Psoas muscle (tissue), 8 donors: ENCODE measurements around the gene ATP1A3. TPM values are rescaled to one million over a fixed set of nuclear protein-coding genes. Genes with fewer than 3 reads are reported as not detected.

Experiments used
- ATAC-seq, 4 donors: fragments of 200-7000 bp; cut with Tn5 transposase; one replicate each; pipeline ENCODE4 v1.9.1; 2020; ENCODE audit warnings: moderate library complexity in 3 of 4, mild to moderate bottlenecking in 2 of 4
- DNase-seq, 2 donors: peaks; one replicate each; pipeline ENCODE4 v3.0.0-alpha.2; 2020
- H3K27ac ChIP-seq: fragments of 200-600 bp; one replicate; pipeline ENCODE4 v1.8.0; 2022
- H3K27me3 ChIP-seq, 3 donors: fragments of 200-600 bp in 1 of 3; one replicate each; pipeline versions ENCODE4 v1.6.1 to v1.8.0; 2013 to 2022; ENCODE audit warnings: low read length in 2 of 3, mild to moderate bottlenecking in 2 of 3, moderate library complexity in 1 of 3; ENCODE audit not compliant: insufficient read depth in 3 of 3
- H3K36me3 ChIP-seq, 2 donors: fragments of 200-600 bp in 1 of 2; one replicate each; pipeline versions ENCODE4 v1.6.1 to v1.8.0; 2013 to 2022; ENCODE audit warnings: low read depth in 1 of 2, mild to moderate bottlenecking in 1 of 2, moderate library complexity in 1 of 2; ENCODE audit not compliant: insufficient read depth in 1 of 2
- H3K4me1 ChIP-seq: fragments of 200-600 bp; one replicate; pipeline ENCODE4 v1.8.0; 2022
- H3K4me3 ChIP-seq: fragments of 200-600 bp; one replicate; pipeline ENCODE4 v1.8.0; 2022; ENCODE audit warnings: mild to moderate bottlenecking
- H3K9me3 ChIP-seq: fragments of 200-600 bp; one replicate; pipeline ENCODE4 v1.8.0; 2022
- CTCF ChIP-seq: fragments of 200-600 bp; IDR thresholded peaks from one replicate; pipeline ENCODE4 v1.8.0; 2022; ENCODE audit warnings: antibody characterized with exemption
- WGBS, 3 donors: extraction: QIAGEN DNeasy Blood & Tissue Kit; methylation state at CpG; one replicate each; pipeline versions ENCODE4 v1.1.6 to v1.1.7; 2013; 5-methylcytosine and 5-hydroxymethylcytosine counted together
- intact Hi-C, 2 donors: fragments of 100-400 bp; cut with DNase I; formaldehyde crosslinking; loops; one replicate each; pipeline versions ENCODE4 v1.11.0 to v1.14.2; 2022
- polyA plus RNA-seq, 3 donors: library from polyadenylated mRNA; stranded (reverse); fragments of 200-250 nt; gene quantifications; one replicate each; pipeline ENCODE4 v1.2.3, GENCODE V29; 2013
- total RNA-seq, 4 donors: library from RNA; stranded (reverse); fragmentation: NEBNext Ultra II Directional in 2 of 4; extraction: Animal tissue kit (Norgen Biotek cat#: 25700) in 2 of 4; gene quantifications; one replicate each; pipeline versions ENCODE4 v1.2.1 to v1.2.4, GENCODE V29; 2021 to 2023
- donor health status: healthy with polysubstance abuse.
- donor health status: DM: no; HTN: no; CAD: no; lungs with moderate emphysema.
- donor health status: Bipolar disorder and iron deficiency.
- donor health status: healthy.
- donor health status: DM: yes; HTN: yes; CAD: no.
- donor health status: DM: no; HTN: no; CAD: no.
- donor health status: DM: no; HTN: no; CAD: no.
- donor health status: DM: yes; HTN: yes; CAD: no.

The ATP1A3 gene
- total and polyA plus RNA-seq, 7 donors = 0.12 to 0.24 (median 0.16) TPM; not detected in 3

- no peaks in the 10 kb centered on the region for H3K9me3 ChIP-seq
- H3K27me3 ChIP-seq = peaks cover 0 to 6% (median 0%) of the 10 kb centered on the region in 3 donors
- ATAC-seq (no peak), DNase-seq (peak in 1 of 2 donors; percentile 34)
- H3K27ac ChIP-seq = no peak overlapping the region
- H3K4me3 ChIP-seq = no peak overlapping the region
- WGBS, 3 donors = 70 to 77% (median 76%) methylated on average over 17 of the region's 17 CpGs
- H3K4me1 ChIP-seq = peaks cover 4% of the 10 kb centered on the region
- intact Hi-C loops = no loop called here
- H3K36me3 ChIP-seq = no peaks in the 10 kb centered on the region
- no peak for TF ChIP-seq CTCF
Observed at GRCh38 chr19:42023121-42023942, 29.3 kb upstream of the ATP1A3 start.

GRCh38 chr19:42022616-42023015, 28.6 kb upstream of the ATP1A3 start:
- TF ChIP-seq CTCF = no peak
- Histone ChIP-seq H3K27ac (no peak overlapping the region), H3K4me1 (peaks cover 4% of the 10 kb centered on the region), H3K27me3 (no peaks in the 10 kb centered on the region), H3K4me3 (no peak overlapping the region), H3K9me3 (no peaks in the 10 kb centered on the region), H3K36me3 (no peaks in the 10 kb centered on the region)
- ATAC-seq = no peak
- intact Hi-C loops = no loop called here
- 81 to 90% (median 84%) methylated on average over 5 of the region's 5 CpGs for WGBS, 3 donors
- peak in 1 of 2 donors; percentile 34 for DNase-seq

GRCh38 chr19:42021185-42021584, 27.2 kb upstream of the ATP1A3 start:
- 87 to 91% (median 90%) methylated on average over 15 of the region's 15 CpGs for WGBS, 3 donors
- H3K36me3 ChIP-seq = no peaks in the 10 kb centered on the region
- intact Hi-C loops = no loop called here
- H3K4me3 ChIP-seq = no peak overlapping the region
- DNase-seq (no peak), ATAC-seq (no peak)
- no peaks in the 10 kb centered on the region for H3K9me3 ChIP-seq
- H3K27me3 ChIP-seq = no peaks in the 10 kb centered on the region
- peaks cover 4% of the 10 kb centered on the region for H3K4me1 ChIP-seq
- H3K27ac ChIP-seq = no peak overlapping the region
- no peak for TF ChIP-seq CTCF

GRCh38 chr19:42018503-42019193, 24.6 kb upstream of the ATP1A3 start:
- Histone ChIP-seq H3K36me3 (no peaks in the 10 kb centered on the region), H3K4me1 (no peaks in the 10 kb centered on the region), H3K27ac (no peak overlapping the region), H3K27me3 (no peaks in the 10 kb centered on the region), H3K9me3 (no peaks in the 10 kb centered on the region), H3K4me3 (no peak overlapping the region)
- DNase-seq = no peak
- 65 to 75% (median 72%) methylated on average over 9 to 11 of the region's 11 CpGs for WGBS, 3 donors
- intact Hi-C loops = no loop called here
- ATAC-seq = no peak
- no peak for TF ChIP-seq CTCF
